K562 (cell line): ENCODE results near the gene BCAS3. TPM values are rescaled to one million over a fixed set of nuclear protein-coding genes. Genes with fewer than 3 reads are reported as not detected.

Source experiments
- ATAC-seq: fragments of 200-7000 bp; cut with Tn5 transposase; 3 replicates; pipeline ENCODE4 v1.9.1; 2020; ENCODE audit warnings: moderate library complexity
- BruUV-seq: library from RNA; stranded (reverse); fragments of 400-500 nt; replicated peaks from 2 replicates; lab custom pipeline; 2021; lab: Mats Ljungman, UMichigan
- CTCF ChIA-PET: fragments of 300-600 bp; formaldehyde crosslinking; extraction: SDS; loops from one replicate; lab custom pipeline; 2021; ENCODE audit warnings: low intra/inter-chr PET ratio; lab: Yijun Ruan, JAX
- POLR2A ChIA-PET: fragments of 300-600, 350-650 bp; sonication (Branson Sonifier 250); formaldehyde crosslinking; extraction: SDS; loops from one replicate; lab custom pipeline; 2021; ENCODE audit warnings: antibody characterized with exemption, inconsistent platforms; lab: Yijun Ruan, JAX
- DNase-seq, 4 experiments: peaks; one replicate each; pipeline versions ENCODE4 v3.0.0 to v3.0.0-alpha.2; 2011 to 2018; ENCODE audit warnings: low spot score in 3 of 4, mixed read lengths in 3 of 4; ENCODE audit errors: extremely low read depth in 1 of 4
- FAIRE-seq: peaks from 2 replicates; lab custom pipeline; 2011; peaks lifted over from hg19 to GRCh38; lab: Jason Lieb, UNC
- H2AFZ ChIP-seq: 2 replicates; pipeline ENCODE4 v1.6.0; 2011; ENCODE audit warnings: low read depth, low read length, control low read depth, inconsistent platforms
- H3K27ac ChIP-seq: fragments of 200-600 bp; 3 replicates; pipeline ENCODE4 v1.8.0; 2011; ENCODE audit warnings: low read depth, mild to moderate bottlenecking, control low read depth, inconsistent platforms, low read length, moderate library complexity, mixed read lengths; ENCODE audit errors: extremely low read depth
- H3K27me3 ChIP-seq, 2 experiments: fragments of 300-600 bp in 1 of 2; 2 replicates in 1 of 2; 3 replicates in 1 of 2; pipeline versions ENCODE4 v1.6.0 to v1.8.0; 2011; ENCODE audit warnings: inconsistent platforms in 2 of 2, low read length in 2 of 2, mild to moderate bottlenecking in 1 of 2, mixed read lengths in 1 of 2, moderate library complexity in 1 of 2; ENCODE audit not compliant: control insufficient read depth in 2 of 2, insufficient read depth in 2 of 2
- H3K36me3 ChIP-seq: fragments of 300-600 bp; 3 replicates; pipeline ENCODE4 v1.8.0; 2011; ENCODE audit warnings: mild to moderate bottlenecking, low read length, inconsistent platforms; ENCODE audit not compliant: control insufficient read depth, insufficient read depth
- H3K4me1 ChIP-seq, 2 experiments: fragments of 200-600 bp in 1 of 2; replicated peaks in 1 of 2; 2 replicates in 1 of 2; 3 replicates in 1 of 2; pipeline versions ENCODE4 v1.5.1 to v1.8.0; 2011; ENCODE audit warnings: inconsistent platforms in 2 of 2, low read length in 2 of 2, mild to moderate bottlenecking in 1 of 2, mixed read lengths in 1 of 2, moderate library complexity in 1 of 2; ENCODE audit not compliant: control insufficient read depth in 2 of 2, insufficient read depth in 2 of 2
- H3K4me2 ChIP-seq: 2 replicates; pipeline ENCODE4 v1.6.1; 2011; ENCODE audit warnings: low read length, control low read depth, inconsistent platforms, mixed read lengths; ENCODE audit not compliant: insufficient read depth
- H3K4me3 ChIP-seq: fragments of 200-600 bp; sonication (generic), shearing (Covaris generic); 2 replicates; pipeline ENCODE4 v1.5.1; 2016; ENCODE audit warnings: control low read depth, inconsistent platforms
- H3K79me2 ChIP-seq: fragments of 200-600 bp; 3 replicates; pipeline ENCODE4 v1.8.0; 2011; ENCODE audit warnings: low read length, inconsistent platforms; ENCODE audit not compliant: control insufficient read depth, insufficient read depth
- H3K9ac ChIP-seq, 2 experiments: 2 replicates each; pipeline versions ENCODE4 v1.6.0 to v1.6.1; 2011; ENCODE audit warnings: low read depth in 2 of 2, low read length in 2 of 2, control low read depth in 1 of 2, inconsistent platforms in 1 of 2, mild to moderate bottlenecking in 1 of 2, mixed read lengths in 1 of 2; ENCODE audit not compliant: insufficient read depth in 1 of 2
- H3K9me1 ChIP-seq: one replicate; pipeline ENCODE4 v1.6.0; 2011; ENCODE audit warnings: inconsistent platforms, mild to moderate bottlenecking, low read length, moderate library complexity; ENCODE audit not compliant: control insufficient read depth, insufficient read depth
- H3K9me3 ChIP-seq: replicated peaks from 2 replicates; pipeline ENCODE4 v1.5.1; 2011; ENCODE audit warnings: low read depth, low read length, inconsistent platforms; ENCODE audit not compliant: control insufficient read depth, insufficient read depth
- H4K20me1 ChIP-seq: replicated peaks from 2 replicates; pipeline ENCODE4 v1.6.1; 2011; ENCODE audit warnings: low read length, inconsistent platforms, mixed read lengths; ENCODE audit not compliant: control insufficient read depth, insufficient read depth
- LCOR ChIP-seq: sonication (generic); formaldehyde crosslinking; IDR thresholded peaks from 2 replicates; pipeline ENCODE4 v1.8.0; 2022; ENCODE audit warnings: mild to moderate bottlenecking, missing genetic modification reagents
- ZKSCAN8 ChIP-seq: fragments of 200-800 bp; sonication (Bioruptor generic); IDR thresholded peaks from 2 replicates; pipeline ENCODE4 v1.6.1; 2016; ENCODE audit warnings: missing genetic modification characterization, missing compliant biosample characterization
- WGBS: fragments of 100-300 bp; shearing (Covaris generic); methylation state at CpG from one replicate; pipeline ENCODE4 v1.1.6; 2016; ENCODE audit warnings: low coverage, mixed read lengths; ENCODE audit not compliant: insufficient coverage; ENCODE audit errors: missing lambda C conversion rate; 5-methylcytosine and 5-hydroxymethylcytosine counted together
- in situ Hi-C: fragments of 300-500 bp; cut with MboI; formaldehyde crosslinking; loops from 4 replicates; pipeline ENCODE4 v1.15.0; 2018; ENCODE audit warnings: inconsistent platforms, mixed read lengths
- intact Hi-C: fragments of 100-400 bp; cut with micrococcal nuclease; formaldehyde crosslinking; loops from 2 replicates; pipeline ENCODE4 v1.14.2; 2022
- polyA plus RNA-seq, 8 experiments: library from polyadenylated mRNA; depleted of rRNA in 4 of 8; stranded (reverse) in 5 of 8; unstranded in 3 of 8; fragments of >200 nt; fragmentation: Nextera tagmentation in 2 of 8; fragmentation: Illumina TruSeq in 1 of 8; extraction: Ambion mirVana in 2 of 8; extraction: Trizol in 1 of 8; gene quantifications; 2 replicates each; pipeline versions ENCODE4 v1.2.1 to v1.2.3, GENCODE V29; 2011 to 2014; ENCODE audit warnings: inconsistent platforms in 1 of 8, missing spikeins in 1 of 8
- total RNA-seq, 7 experiments: library from RNA; depleted of rRNA in 6 of 7; stranded (reverse); fragments of >200 nt in 6 of 7; fragmentation: Illumina TruSeq in 2 of 7; extraction: Trizol in 2 of 7; gene quantifications; 2 replicates each; pipeline versions ENCODE4 v1.2.1 to v1.2.3, GENCODE V29; 2011 to 2021; ENCODE audit warnings: low replicate concordance in 1 of 7
- TF ChIP-seq, protein P1 (sequence below): sonication (generic); formaldehyde crosslinking; IDR thresholded peaks from 2 replicates; pipeline ENCODE4 v1.8.1; 2023; ENCODE audit warnings: mild to moderate bottlenecking, missing genetic modification reagents, moderate library complexity
- TF ChIP-seq, protein P2 (sequence below), 3 experiments: fragments of 200-800 bp in 1 of 3; fragments of 250-450 bp in 1 of 3; fragments of 450-650 bp in 1 of 3; sonication (Bioruptor Pico) in 1 of 3; sonication (Bioruptor generic) in 1 of 3; formaldehyde crosslinking in 1 of 3; IDR thresholded peaks; 2 replicates each; pipeline versions ENCODE4 v1.6.1 to v1.8.0; 2016 to 2022; ENCODE audit warnings: mild to moderate bottlenecking in 2 of 3, missing genetic modification characterization in 2 of 3, missing compliant biosample characterization in 1 of 3, moderate library complexity in 1 of 3

Gene BCAS3
- total and polyA plus RNA-seq, 9 of the 15 experiments (the other 6 are each of a cell fraction or from before 2014, with no cell fraction given): 1.9 to 5.5 (median 3.5) TPM

DNA sequence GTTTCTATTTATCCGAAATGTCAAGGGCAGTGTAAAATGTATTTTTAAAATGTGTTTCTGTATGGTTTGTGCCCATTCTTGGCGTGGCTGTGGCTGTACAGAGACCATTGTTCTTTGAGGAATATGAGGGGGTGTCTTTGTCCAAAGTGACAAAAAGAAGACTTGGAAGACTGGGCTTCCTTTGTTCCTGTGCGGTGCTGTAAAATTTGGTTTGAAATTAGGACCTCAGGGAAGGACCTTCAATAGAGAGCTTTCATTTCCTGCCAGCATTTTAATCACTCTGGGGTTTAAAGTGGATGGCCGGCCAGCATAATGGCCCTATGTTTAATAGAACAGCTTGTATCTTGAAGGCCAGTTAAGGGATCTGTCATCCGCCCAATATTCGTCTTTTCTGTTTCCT, 531.9 kb downstream of the BCAS3 start (continued):
- TF ChIP-seq, protein P1, sequence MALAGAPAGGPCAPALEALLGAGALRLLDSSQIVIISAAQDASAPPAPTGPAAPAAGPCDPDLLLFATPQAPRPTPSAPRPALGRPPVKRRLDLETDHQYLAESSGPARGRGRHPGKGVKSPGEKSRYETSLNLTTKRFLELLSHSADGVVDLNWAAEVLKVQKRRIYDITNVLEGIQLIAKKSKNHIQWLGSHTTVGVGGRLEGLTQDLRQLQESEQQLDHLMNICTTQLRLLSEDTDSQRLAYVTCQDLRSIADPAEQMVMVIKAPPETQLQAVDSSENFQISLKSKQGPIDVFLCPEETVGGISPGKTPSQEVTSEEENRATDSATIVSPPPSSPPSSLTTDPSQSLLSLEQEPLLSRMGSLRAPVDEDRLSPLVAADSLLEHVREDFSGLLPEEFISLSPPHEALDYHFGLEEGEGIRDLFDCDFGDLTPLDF (CRISPR knock-in tag): no peak

DNA sequence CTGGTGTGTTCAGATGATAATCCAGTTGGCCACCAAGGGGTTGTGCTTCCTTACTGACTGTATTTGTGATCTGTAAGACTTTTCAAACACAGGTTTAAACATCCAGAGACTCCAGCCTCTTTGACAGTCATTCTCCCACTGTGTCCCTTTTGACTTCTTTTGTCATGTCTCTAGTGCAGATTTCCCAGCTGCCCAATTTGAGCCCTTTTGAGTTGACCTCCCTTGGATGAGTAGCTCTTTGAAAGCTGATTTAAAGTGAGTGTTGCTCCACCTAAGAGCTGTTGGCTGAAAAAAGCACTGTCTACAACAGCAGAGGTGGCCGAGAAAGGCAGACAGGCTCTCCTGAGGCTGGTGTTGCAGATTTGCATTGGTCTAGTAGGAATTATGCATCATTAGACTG, 533.6 kb downstream of the BCAS3 start:
- Histone ChIP-seq H3K36me3 (no peaks in the 10 kb centered on the region), H2AFZ (no peak overlapping the region), H3K9ac (no peak overlapping the region), H3K27me3 (no peaks in the 10 kb centered on the region), H3K4me2 (no peak overlapping the region), H3K79me2 (no peaks in the 10 kb centered on the region), H4K20me1 (no peaks in the 10 kb centered on the region), H3K9me3 (no peaks in the 10 kb centered on the region), H3K4me1 (no peaks in the 10 kb centered on the region), H3K4me3 (no peak overlapping the region), H3K27ac (no peak overlapping the region), H3K9me1 (no peaks in the 10 kb centered on the region)
- CTCF ChIA-PET: no interaction called here
- ATAC-seq (no peak), FAIRE-seq (no peak), DNase-seq (no peak)
- 0% methylated on average over 1 of the region's 1 CpG for WGBS
- POLR2A ChIA-PET: interaction anchor here (0.6 kb wide), 1 partner anchor 125 kb away, joined by 3 read pairs; no protein-coding TSS in a partner anchor
- no TSS peak for BruUV-seq
- TF ChIP-seq, protein P2, sequence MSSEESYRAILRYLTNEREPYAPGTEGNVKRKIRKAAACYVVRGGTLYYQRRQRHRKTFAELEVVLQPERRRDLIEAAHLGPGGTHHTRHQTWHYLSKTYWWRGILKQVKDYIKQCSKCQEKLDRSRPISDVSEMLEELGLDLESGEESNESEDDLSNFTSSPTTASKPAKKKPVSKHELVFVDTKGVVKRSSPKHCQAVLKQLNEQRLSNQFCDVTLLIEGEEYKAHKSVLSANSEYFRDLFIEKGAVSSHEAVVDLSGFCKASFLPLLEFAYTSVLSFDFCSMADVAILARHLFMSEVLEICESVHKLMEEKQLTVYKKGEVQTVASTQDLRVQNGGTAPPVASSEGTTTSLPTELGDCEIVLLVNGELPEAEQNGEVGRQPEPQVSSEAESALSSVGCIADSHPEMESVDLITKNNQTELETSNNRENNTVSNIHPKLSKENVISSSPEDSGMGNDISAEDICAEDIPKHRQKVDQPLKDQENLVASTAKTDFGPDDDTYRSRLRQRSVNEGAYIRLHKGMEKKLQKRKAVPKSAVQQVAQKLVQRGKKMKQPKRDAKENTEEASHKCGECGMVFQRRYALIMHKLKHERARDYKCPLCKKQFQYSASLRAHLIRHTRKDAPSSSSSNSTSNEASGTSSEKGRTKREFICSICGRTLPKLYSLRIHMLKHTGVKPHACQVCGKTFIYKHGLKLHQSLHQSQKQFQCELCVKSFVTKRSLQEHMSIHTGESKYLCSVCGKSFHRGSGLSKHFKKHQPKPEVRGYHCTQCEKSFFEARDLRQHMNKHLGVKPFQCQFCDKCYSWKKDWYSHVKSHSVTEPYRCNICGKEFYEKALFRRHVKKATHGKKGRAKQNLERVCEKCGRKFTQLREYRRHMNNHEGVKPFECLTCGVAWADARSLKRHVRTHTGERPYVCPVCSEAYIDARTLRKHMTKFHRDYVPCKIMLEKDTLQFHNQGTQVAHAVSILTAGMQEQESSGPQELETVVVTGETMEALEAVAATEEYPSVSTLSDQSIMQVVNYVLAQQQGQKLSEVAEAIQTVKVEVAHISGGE (CRISPR knock-in tag; IDR thresholded peaks at IDR 0.05): peak in 1 of 3 experiments; percentile 74; a peak in 2 of 6 replicates
- TF ChIP-seq ZKSCAN8 (CRISPR knock-in tag) (0 out of 2 replicates have a peak, but pooled peaks have one; percentile 30), LCOR (no peak)
- intact Hi-C loops: no loop called here
- in situ Hi-C loops: no loop called here
